A549 (cell line): ENCODE measurements around the gene PPA2.

Source experiments
- CEBPB ChIP-seq, 2 experiments: fragments of >200 bp in 1 of 2; sonication (Bioruptor Twin) in 1 of 2; formaldehyde crosslinking in 1 of 2; IDR thresholded peaks; 2 replicates each; pipeline ENCODE4 v1.6.1; 2012 to 2016
- ESRRA ChIP-seq: fragments of 150-350 bp; IDR thresholded peaks from 2 replicates; pipeline ENCODE4 v1.6.1; 2014; ENCODE audit warnings: mild to moderate bottlenecking, low read length, borderline replicate concordance
- HDAC2 ChIP-seq: fragments of 200-600 bp; sonication (generic); IDR thresholded peaks from 2 replicates; pipeline ENCODE4 v1.6.1; 2016
- MYC ChIP-seq: IDR thresholded peaks from 2 replicates; pipeline ENCODE4 v1.6.1; 2012; ENCODE audit warnings: mild to moderate bottlenecking, inconsistent platforms, low read length, improper control_type of control experiment, borderline replicate concordance
- RFX5 ChIP-seq: fragments of 450-650 bp; IDR thresholded peaks from 2 replicates; pipeline ENCODE4 v1.7.1; 2014; ENCODE audit warnings: antibody characterized with exemption, mild to moderate bottlenecking, moderate library complexity
- TF ChIP-seq, protein P1 (sequence below): fragments of >200 bp; sonication (Bioruptor Twin); formaldehyde crosslinking; IDR thresholded peaks from 3 replicates; pipeline ENCODE4 v1.5.1; 2016

- TF ChIP-seq, protein P1, sequence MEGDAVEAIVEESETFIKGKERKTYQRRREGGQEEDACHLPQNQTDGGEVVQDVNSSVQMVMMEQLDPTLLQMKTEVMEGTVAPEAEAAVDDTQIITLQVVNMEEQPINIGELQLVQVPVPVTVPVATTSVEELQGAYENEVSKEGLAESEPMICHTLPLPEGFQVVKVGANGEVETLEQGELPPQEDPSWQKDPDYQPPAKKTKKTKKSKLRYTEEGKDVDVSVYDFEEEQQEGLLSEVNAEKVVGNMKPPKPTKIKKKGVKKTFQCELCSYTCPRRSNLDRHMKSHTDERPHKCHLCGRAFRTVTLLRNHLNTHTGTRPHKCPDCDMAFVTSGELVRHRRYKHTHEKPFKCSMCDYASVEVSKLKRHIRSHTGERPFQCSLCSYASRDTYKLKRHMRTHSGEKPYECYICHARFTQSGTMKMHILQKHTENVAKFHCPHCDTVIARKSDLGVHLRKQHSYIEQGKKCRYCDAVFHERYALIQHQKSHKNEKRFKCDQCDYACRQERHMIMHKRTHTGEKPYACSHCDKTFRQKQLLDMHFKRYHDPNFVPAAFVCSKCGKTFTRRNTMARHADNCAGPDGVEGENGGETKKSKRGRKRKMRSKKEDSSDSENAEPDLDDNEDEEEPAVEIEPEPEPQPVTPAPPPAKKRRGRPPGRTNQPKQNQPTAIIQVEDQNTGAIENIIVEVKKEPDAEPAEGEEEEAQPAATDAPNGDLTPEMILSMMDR = no peak
- TF ChIP-seq MYC = no peak
- no peak for TF ChIP-seq ESRRA
- no peak for TF ChIP-seq HDAC2
- no peak for TF ChIP-seq RFX5
- TF ChIP-seq CEBPB (IDR thresholded peaks at IDR 0.05) = no peak
These were observed 35.9 kb upstream of the PPA2 start for GRCh38 chr4:105509714-105510113.
